ENCODE data around the gene DNAJB5.

Gene DNAJB5

GRCh38 chr9:34988218-34989002 lies 1.1 kb upstream of the DNAJB5 start:
- H2AFZ ChIP-seq (ENCODE audit: low read depth, low read length): peak overlapping the region; percentile 86
- H4K20me1 ChIP-seq (ENCODE audit: insufficient read depth, low read length): peaks cover 5% of the 10 kb centered on the region; the same call in 1 of the 2 replicates
- peaks cover 4% of the 10 kb centered on the region for H3K36me3 ChIP-seq (replicated peaks; ENCODE audit: low read depth, low read length)
- no peaks in the 10 kb centered on the region for H3K27me3 ChIP-seq (ENCODE audit: low read depth, low read length)
- no peaks in the 10 kb centered on the region for H3K9me3 ChIP-seq (ENCODE audit: insufficient read depth, low read length)
- H3K4me3 ChIP-seq (ENCODE audit: low read length): peak overlapping the region; percentile 88
- no peak for TF ChIP-seq EZH2phosphoT487 (IDR thresholded peaks at IDR 0.05; ENCODE audit: low read depth)
- TF ChIP-seq, protein P1, sequence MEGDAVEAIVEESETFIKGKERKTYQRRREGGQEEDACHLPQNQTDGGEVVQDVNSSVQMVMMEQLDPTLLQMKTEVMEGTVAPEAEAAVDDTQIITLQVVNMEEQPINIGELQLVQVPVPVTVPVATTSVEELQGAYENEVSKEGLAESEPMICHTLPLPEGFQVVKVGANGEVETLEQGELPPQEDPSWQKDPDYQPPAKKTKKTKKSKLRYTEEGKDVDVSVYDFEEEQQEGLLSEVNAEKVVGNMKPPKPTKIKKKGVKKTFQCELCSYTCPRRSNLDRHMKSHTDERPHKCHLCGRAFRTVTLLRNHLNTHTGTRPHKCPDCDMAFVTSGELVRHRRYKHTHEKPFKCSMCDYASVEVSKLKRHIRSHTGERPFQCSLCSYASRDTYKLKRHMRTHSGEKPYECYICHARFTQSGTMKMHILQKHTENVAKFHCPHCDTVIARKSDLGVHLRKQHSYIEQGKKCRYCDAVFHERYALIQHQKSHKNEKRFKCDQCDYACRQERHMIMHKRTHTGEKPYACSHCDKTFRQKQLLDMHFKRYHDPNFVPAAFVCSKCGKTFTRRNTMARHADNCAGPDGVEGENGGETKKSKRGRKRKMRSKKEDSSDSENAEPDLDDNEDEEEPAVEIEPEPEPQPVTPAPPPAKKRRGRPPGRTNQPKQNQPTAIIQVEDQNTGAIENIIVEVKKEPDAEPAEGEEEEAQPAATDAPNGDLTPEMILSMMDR (IDR thresholded peaks at IDR 0.05; ENCODE audit: low read depth, low read length): no peak
- peaks cover 16% of the 10 kb centered on the region for H3K79me2 ChIP-seq (ENCODE audit: low read length)
- H3K27ac ChIP-seq (ENCODE audit: low read length): peak overlapping the region; percentile 48
- H3K9ac ChIP-seq (ENCODE audit: low read length): peak overlapping the region; percentile 84
- peak overlapping the region; percentile 93 for H3K4me2 ChIP-seq (ENCODE audit: low read length)
- H3K4me1 ChIP-seq (ENCODE audit: low read length): peaks cover 75% of the 10 kb centered on the region

DNA sequence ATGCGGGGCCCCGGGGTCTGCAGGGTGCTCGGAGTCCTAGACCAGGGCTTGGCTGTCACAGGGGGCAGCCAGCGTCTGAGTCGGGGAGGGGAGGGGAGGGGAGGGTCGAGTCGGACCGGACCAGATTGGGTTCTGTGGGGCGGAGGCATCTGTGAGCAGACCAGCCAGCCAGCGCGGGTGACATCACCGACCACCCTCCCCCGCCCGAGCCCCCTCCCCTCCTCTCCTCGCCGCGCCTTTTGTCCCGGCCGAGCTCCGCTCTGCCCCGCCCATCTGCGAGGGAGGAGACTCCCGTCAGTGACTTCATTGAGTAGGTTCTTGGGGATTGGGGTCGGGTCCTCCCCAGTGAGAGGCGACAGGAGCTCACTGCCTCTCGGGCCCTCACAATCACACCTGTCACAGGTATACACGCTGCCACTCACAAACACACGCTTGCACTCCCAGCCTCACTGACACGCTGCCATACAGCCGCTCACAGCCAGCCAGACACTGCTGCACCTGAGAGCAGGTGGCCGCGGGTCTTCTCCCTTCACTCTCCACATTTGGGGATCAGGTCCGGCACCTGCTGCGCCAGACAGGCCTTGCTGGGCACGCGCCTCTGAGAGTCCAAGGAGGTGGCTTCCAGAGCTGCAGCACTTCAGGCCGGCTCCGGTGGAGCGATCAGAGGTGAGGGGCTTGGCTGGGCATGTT lies 546 bp downstream of the DNAJB5 start:
- Histone ChIP-seq H3K4me2 (ENCODE audit: low read length) (peak overlapping the region; percentile 94), H2AFZ (ENCODE audit: low read depth, low read length) (no peak overlapping the region), H3K27ac (ENCODE audit: low read length) (peak overlapping the region; percentile 67), H3K27me3 (ENCODE audit: low read depth, low read length) (no peaks in the 10 kb centered on the region), H3K9me3 (ENCODE audit: insufficient read depth, low read length) (no peaks in the 10 kb centered on the region), H3K9ac (ENCODE audit: low read length) (peak overlapping the region; percentile 82), H3K4me3 (ENCODE audit: low read length) (peak overlapping the region; percentile 91), H3K36me3 (replicated peaks; ENCODE audit: low read depth, low read length) (peaks cover 8% of the 10 kb centered on the region), H4K20me1 (ENCODE audit: insufficient read depth, low read length) (peaks cover 1% of the 10 kb centered on the region; the same call in 1 of the 2 replicates), H3K4me1 (ENCODE audit: low read length) (peaks cover 83% of the 10 kb centered on the region), H3K79me2 (ENCODE audit: low read length) (peaks cover 16% of the 10 kb centered on the region)
- no peak for TF ChIP-seq EZH2phosphoT487 (IDR thresholded peaks at IDR 0.05; ENCODE audit: low read depth)
- TF ChIP-seq, protein P1 (IDR thresholded peaks at IDR 0.05; ENCODE audit: low read depth, low read length): no peak

GRCh38 chr9:34990908-34991606 lies 1.5 kb downstream of the DNAJB5 start:
- no peak for TF ChIP-seq EZH2phosphoT487 (IDR thresholded peaks at IDR 0.05; ENCODE audit: low read depth)
- TF ChIP-seq, protein P1 (IDR thresholded peaks at IDR 0.05; ENCODE audit: low read depth, low read length): no peak
- Histone ChIP-seq H3K9me3 (ENCODE audit: insufficient read depth, low read length) (no peaks in the 10 kb centered on the region), H4K20me1 (ENCODE audit: insufficient read depth, low read length) (no peaks in the 10 kb centered on the region), H3K27me3 (ENCODE audit: low read depth, low read length) (no peaks in the 10 kb centered on the region), H3K9ac (ENCODE audit: low read length) (peak overlapping the region; percentile 43; the same call in 1 of the 2 replicates), H3K4me1 (ENCODE audit: low read length) (peaks cover 81% of the 10 kb centered on the region), H3K36me3 (replicated peaks; ENCODE audit: low read depth, low read length) (peaks cover 12% of the 10 kb centered on the region), H3K27ac (ENCODE audit: low read length) (peak overlapping the region; percentile 97), H3K79me2 (ENCODE audit: low read length) (peaks cover 16% of the 10 kb centered on the region), H2AFZ (ENCODE audit: low read depth, low read length) (no peak overlapping the region), H3K4me2 (ENCODE audit: low read length) (peak overlapping the region; percentile 94), H3K4me3 (ENCODE audit: low read length) (peak overlapping the region; percentile 91)
